GM20431 (cell line): ENCODE results near the gene MAP7D2.

ENCODE experiments used
- in situ Hi-C: fragments of 300-500 bp; cut with MseI, MboI; formaldehyde crosslinking; loops from one replicate; pipeline ENCODE4 v1.15.0; 2020; ENCODE audit warnings: low sequenced_read_pairs; ENCODE audit not compliant: unreplicated experiment

Gene MAP7D2

GRCh38 chrX:20056704-20057103 is 60.0 kb downstream of the MAP7D2 start:
- in situ Hi-C loops = loop anchor here (25.0 kb wide), 1 partner anchor 144 kb away; no protein-coding TSS in a partner anchor

DNA sequence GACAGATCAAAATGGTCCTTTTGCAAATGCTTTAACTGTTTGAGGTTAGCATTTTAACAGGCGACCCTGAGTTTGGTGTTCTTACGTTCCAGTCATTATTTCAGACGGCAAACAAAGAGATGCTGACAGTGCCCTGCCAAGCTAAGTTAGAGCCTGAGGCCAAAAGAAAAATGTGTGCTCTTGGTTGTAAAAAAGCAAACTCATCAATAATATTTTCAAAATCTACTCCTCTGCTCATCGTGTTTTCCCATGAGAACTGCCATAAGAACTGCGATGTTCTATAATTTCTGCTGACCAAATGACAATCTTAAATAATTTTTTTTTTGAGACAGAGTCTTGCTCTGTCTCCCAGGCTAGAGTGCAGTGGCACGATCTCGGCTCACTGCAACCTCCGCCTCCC is 63.2 kb downstream of the MAP7D2 start:
- in situ Hi-C loops = loop anchor here (25.0 kb wide), 1 partner anchor 141 kb away; no protein-coding TSS in a partner anchor

DNA sequence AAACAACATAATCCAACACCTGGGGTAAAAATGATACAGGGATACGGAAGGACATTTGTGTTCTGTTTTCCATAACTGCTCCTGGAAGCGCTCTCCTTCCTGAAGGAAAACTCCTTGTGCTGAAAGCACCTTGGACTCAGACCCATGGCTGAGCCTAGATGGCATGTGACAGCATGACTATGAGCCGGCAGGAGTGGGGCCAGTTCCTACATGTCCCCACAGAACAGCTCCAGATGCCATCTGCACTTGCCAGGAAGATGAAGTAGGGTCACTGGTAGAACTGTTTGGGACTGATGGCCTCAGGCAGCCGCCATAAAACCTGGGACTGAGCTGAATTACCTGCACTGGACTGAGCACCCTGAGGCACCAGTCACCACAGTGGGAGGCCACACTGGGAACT is 69.8 kb downstream of the MAP7D2 start:
- in situ Hi-C loops = no loop called here

- in situ Hi-C loops = no loop called here
Measured at GRCh38 chrX:20046223-20046622, 70.5 kb downstream of the MAP7D2 start.

DNA sequence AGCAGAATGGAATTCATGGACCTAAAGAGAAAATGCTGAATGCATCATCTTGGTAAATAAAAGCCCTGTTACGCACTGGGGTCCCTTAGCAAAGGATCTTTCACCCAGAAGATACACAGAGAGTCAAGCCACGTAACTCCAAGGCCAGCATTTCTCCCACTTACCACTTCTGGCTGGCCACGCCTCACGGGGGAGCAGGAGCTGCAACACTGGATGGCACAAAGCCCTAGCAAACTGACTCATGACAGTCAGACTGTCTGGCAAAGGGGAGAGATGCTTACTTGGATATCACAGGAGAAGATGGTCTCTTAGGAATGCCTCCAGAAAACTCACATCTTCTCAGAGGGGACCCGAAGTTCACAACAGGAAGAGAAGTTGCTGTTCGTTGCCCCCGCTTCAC is 74.5 kb downstream of the MAP7D2 start:
- in situ Hi-C loops = no loop called here

GRCh38 chrX:20038966-20039365 is 77.7 kb downstream of the MAP7D2 start:
- in situ Hi-C loops = no loop called here

DNA sequence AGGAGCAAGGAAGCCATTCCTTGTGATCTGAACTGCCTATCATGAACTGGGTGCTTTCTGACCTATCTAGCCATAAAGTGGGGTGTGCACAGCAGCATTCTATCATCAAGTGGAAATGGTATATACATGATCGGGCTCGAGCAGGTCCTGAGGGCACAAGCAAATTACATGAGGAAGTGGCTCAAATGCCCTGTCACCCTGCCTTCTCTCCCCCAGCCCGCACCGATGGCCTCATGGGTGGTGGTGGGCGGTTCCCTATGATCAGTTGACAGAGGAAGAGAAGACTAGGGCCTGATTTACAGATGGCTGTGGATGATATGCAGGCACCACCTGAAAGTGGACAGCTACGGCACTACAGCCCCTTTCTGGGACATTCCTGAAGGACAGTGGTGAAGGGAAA is 79.5 kb downstream of the MAP7D2 start:
- in situ Hi-C loops = no loop called here

DNA sequence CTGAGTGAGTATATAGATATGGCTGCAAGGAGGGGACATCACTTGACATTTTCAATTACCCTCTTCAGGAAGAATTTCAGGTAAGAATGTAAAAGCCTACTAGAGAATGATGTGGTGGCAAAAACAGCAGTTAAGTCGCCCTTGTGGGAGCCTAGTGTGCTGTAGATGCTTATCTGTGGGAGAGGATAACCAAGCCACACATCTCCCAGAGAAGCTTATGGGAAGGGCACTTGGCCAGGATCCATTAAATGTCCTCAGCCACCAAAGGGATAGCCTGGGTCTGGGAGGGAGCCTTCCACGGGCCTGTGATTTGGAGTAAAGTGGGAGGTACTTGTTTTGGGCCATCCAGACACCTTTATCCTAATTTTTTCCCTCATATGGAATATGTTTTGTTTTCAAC is 84.5 kb downstream of the MAP7D2 start:
- in situ Hi-C loops = no loop called here

DNA sequence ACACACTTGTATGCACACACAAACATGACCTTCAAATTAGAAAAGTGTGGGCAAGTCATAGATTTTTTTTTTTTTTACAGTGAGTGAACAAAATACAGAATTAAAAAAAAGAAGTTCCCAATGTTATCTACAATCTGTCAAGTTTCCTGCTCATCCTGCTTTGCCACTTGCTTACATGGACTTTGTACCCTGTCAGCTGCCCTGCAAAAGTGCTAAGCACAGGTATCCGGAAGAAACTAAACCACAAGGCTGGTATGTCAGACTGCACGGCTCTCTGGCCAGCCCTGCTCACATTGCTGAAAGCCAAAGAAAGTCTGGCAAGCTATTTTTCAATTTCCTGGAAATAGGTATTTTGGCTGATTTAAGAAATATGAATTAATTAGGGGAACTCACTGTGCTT is 87.0 kb downstream of the MAP7D2 start:
- in situ Hi-C loops = no loop called here

- in situ Hi-C loops = no loop called here
Measured at GRCh38 chrX:20028588-20028987, 88.1 kb downstream of the MAP7D2 start.

- in situ Hi-C loops = no loop called here
Measured at GRCh38 chrX:20026278-20026677, 90.4 kb downstream of the MAP7D2 start.

- in situ Hi-C loops = loop anchor here (25.0 kb wide), 1 partner anchor 658 kb away; no protein-coding TSS in a partner anchor
Measured at GRCh38 chrX:20019672-20020365, 96.9 kb downstream of the MAP7D2 start.

- in situ Hi-C loops = loop anchor here (25.0 kb wide), 1 partner anchor 654 kb away; no protein-coding TSS in a partner anchor
Measured at GRCh38 chrX:20016616-20016945, 100.1 kb downstream of the MAP7D2 start.

GRCh38 chrX:20015945-20016615 is 100.6 kb downstream of the MAP7D2 start:
- in situ Hi-C loops = loop anchor here (25.0 kb wide), 1 partner anchor 654 kb away; no protein-coding TSS in a partner anchor

- in situ Hi-C loops = loop anchor here (25.0 kb wide), 1 partner anchor 653 kb away; no protein-coding TSS in a partner anchor
Measured at GRCh38 chrX:20015422-20015821, 101.3 kb downstream of the MAP7D2 start.

GRCh38 chrX:20011608-20012007 is 105.1 kb downstream of the MAP7D2 start:
- in situ Hi-C loops = loop anchor here (25.0 kb wide), 1 partner anchor 649 kb away; no protein-coding TSS in a partner anchor

DNA sequence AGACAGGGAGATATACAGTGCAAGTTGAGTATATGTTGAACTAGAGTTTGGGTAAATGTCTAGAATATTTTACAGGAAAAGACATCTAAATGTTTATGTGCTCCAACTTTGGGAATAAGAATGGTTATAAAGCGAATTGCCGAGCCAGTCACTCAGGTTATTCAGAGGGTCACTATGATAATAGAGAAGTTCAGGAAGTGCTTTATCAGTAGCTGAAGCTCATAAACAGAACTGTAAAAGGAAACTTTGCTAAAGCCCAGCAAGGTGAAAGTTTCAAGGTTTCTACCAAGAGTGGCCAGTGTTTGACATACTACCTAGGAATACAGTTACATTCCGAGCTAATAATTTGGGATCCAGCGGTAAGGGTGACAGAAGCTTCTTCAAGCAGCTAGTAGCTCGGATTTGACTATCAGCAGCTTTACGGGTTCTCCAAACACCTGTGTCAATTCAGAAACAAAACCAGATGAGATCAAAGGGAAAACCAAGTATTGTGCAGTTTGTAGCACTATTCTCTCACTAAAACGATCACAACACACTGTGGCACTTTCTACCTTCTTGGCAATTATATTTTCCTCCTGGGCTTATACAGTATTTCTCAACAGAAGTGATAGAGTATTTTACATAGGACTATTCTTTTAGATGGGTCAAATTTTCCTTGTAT is 108.6 kb downstream of the MAP7D2 start:
- in situ Hi-C loops = loop anchor here (25.0 kb wide), 1 partner anchor 646 kb away; no protein-coding TSS in a partner anchor

DNA sequence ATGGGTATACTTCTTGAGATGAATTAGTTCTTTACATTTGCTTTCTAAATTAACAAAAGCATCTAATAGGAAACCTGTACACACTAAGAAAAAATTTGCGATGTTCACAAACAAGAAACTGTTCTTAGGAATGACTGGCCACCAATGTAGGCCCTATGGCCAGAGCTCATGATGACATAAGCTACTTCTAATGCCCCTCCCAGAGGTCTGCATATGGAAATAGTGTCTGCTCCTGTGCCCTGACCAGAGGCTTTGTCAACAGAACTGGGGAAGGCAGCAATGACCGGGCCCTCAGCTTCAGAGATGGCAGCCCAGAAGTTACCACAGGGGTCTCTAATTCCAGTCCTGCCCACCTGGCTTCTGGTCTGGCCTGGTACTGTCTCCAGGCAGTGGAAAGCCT is 110.8 kb downstream of the MAP7D2 start:
- in situ Hi-C loops = loop anchor here (25.0 kb wide), 1 partner anchor 644 kb away; no protein-coding TSS in a partner anchor

- in situ Hi-C loops = loop anchor here (25.0 kb wide), 1 partner anchor 639 kb away; no protein-coding TSS in a partner anchor
Measured at GRCh38 chrX:20001588-20001987, 115.1 kb downstream of the MAP7D2 start.

DNA sequence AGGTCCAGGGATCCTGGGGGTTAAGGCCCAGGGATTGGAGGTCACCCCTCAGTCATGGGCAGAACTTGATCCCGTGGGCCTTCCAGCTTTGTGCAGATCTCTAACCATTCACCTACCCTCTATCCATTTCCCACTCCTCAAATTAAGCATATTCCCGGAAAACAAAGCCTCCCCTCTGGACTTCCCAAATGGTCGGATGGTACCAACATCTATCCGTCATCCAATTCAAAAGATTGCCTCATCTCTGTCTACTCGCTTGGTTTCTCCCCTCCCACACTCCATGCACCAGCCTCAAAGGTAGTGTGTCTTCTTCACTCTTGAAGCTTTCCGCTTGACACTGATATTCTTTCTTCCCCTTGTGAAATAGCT is 125.4 kb downstream of the MAP7D2 start:
- in situ Hi-C loops = no loop called here
